Fibroblast of villous mesenchyme (primary cell): Measurements from ENCODE around the gene RGMA. TPM values are rescaled to one million over a fixed set of nuclear protein-coding genes. Genes with fewer than 3 reads are reported as not detected.

Experiments
- DNase-seq: peaks from one replicate; pipeline ENCODE4 v3.0.0-alpha.2; 2010; ENCODE audit warnings: low read depth
- H3K4me3 ChIP-seq: 2 replicates; pipeline ENCODE4 v1.5.1; 2011; ENCODE audit warnings: low read depth, mild to moderate bottlenecking, low read length
- CTCF ChIP-seq: IDR thresholded peaks from 2 replicates; pipeline ENCODE4 v1.5.1; 2012; ENCODE audit warnings: low read depth, mild to moderate bottlenecking, low read length; ENCODE audit not compliant: insufficient read depth
- total RNA-seq: library from RNA; depleted of rRNA; stranded (reverse); fragments of >200 nt; gene quantifications from 2 replicates; pipeline ENCODE4 v1.2.3, GENCODE V29; 2012

The RGMA gene
- total RNA-seq, 1 donor, result not detected

- DNase-seq, result peak; percentile 64
- H3K4me3 ChIP-seq, result peak overlapping the region; percentile 23
- TF ChIP-seq CTCF, result peak; percentile 84
Measured at GRCh38 chr15:93087825-93088199, 1.2 kb downstream of the RGMA start.

GRCh38 chr15:93086791-93087190, 2.2 kb downstream of the RGMA start:
- no peak for DNase-seq
- no peak overlapping the region for H3K4me3 ChIP-seq
- no peak for TF ChIP-seq CTCF

- no peak for TF ChIP-seq CTCF
- no peak for DNase-seq
Measured at GRCh38 chr15:93085692-93086091, 3.3 kb downstream of the RGMA start.

GRCh38 chr15:93082861-93083260, 6.2 kb downstream of the RGMA start:
- DNase-seq, result no peak
- H3K4me3 ChIP-seq, result no peak overlapping the region
- no peak for TF ChIP-seq CTCF

More at GRCh38 chr15:93085692-93086091, 3.3 kb downstream of the RGMA start:
- H3K4me3 ChIP-seq, result no peak overlapping the region

- no peak for DNase-seq
- no peak overlapping the region for H3K4me3 ChIP-seq
- TF ChIP-seq CTCF, result no peak
Measured at GRCh38 chr15:93081399-93081798, 7.6 kb downstream of the RGMA start.

GRCh38 chr15:93080451-93080850, 8.6 kb downstream of the RGMA start:
- DNase-seq, result no peak
- no peak overlapping the region for H3K4me3 ChIP-seq
- no peak for TF ChIP-seq CTCF

GRCh38 chr15:93076875-93077274, 12.1 kb downstream of the RGMA start:
- no peak for TF ChIP-seq CTCF
- no peak overlapping the region for H3K4me3 ChIP-seq
- no peak for DNase-seq
